Upper lobe of right lung (tissue), 1 donor: ENCODE measurements around the gene CERK. TPM values are rescaled to one million over a fixed set of nuclear protein-coding genes. Genes with fewer than 3 reads are reported as not detected.

ENCODE experiments used
- ATAC-seq: fragments of 200-7000 bp; cut with Tn5 transposase; one replicate; pipeline ENCODE4 v1.9.1; 2020; ENCODE audit warnings: mild to moderate bottlenecking, moderate library complexity
- DNase-seq: peaks from one replicate; pipeline ENCODE4 v3.0.0-alpha.2; 2020
- H3K27ac ChIP-seq: fragments of 200-600 bp; one replicate; pipeline ENCODE4 v1.8.0; 2022
- H3K27me3 ChIP-seq: fragments of 200-600 bp; one replicate; pipeline ENCODE4 v1.8.0; 2022; ENCODE audit warnings: mild to moderate bottlenecking
- H3K36me3 ChIP-seq: fragments of 200-600 bp; one replicate; pipeline ENCODE4 v1.8.0; 2022
- H3K4me1 ChIP-seq: fragments of 200-600 bp; one replicate; pipeline ENCODE4 v1.8.0; 2022
- H3K4me3 ChIP-seq: fragments of 200-600 bp; one replicate; pipeline ENCODE4 v1.8.0; 2022; ENCODE audit warnings: mild to moderate bottlenecking
- H3K9me3 ChIP-seq: fragments of 200-600 bp; one replicate; pipeline ENCODE4 v1.8.0; 2022
- intact Hi-C: fragments of 100-400 bp; cut with DNase I; formaldehyde crosslinking; loops from one replicate; pipeline ENCODE4 v1.11.0; 2022
- total RNA-seq: library from RNA; stranded (reverse); fragmentation: NEBNext Ultra II Directional; extraction: Animal tissue kit (Norgen Biotek cat#: 25700); gene quantifications from one replicate; pipeline ENCODE4 v1.2.1, GENCODE V29; 2021
- TF ChIP-seq, protein P1 (sequence below): fragments of 200-600 bp; IDR thresholded peaks from one replicate; pipeline ENCODE4 v1.8.0; 2022; ENCODE audit warnings: antibody characterized with exemption
- donor health status: DM: no; HTN: yes; CAD: no; lungs with severe emphysema.

The CERK gene
- total RNA-seq, 1 donor from 2014 or later: 28.1 TPM

DNA sequence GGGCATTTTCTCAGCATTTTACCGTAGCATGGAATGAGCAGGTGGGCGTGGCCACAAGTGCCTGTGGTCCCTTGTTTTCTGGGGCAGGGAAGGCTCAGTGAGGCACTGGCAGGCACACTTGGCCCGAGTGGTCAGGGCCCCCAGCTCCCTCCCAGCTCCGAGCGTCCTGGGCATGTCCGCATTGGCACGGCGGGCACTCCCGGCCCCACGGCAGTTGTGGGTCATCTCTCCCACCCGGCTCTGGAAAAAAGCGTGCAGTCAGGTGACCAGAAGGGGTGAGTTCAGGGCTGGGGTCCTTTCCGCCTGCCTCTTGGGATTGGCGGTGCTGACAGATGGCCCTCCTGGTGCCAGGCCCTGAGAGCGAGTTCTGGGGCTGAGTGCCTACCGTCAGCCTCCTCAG lies 62.1 kb downstream of the CERK start:
- Histone ChIP-seq H3K27ac (no peak overlapping the region), H3K9me3 (no peaks in the 10 kb centered on the region), H3K4me3 (no peak overlapping the region), H3K27me3 (no peaks in the 10 kb centered on the region), H3K4me1 (peaks cover 8% of the 10 kb centered on the region), H3K36me3 (peaks cover 39% of the 10 kb centered on the region)
- ATAC-seq (no peak), DNase-seq (no peak)
- TF ChIP-seq, protein P1, sequence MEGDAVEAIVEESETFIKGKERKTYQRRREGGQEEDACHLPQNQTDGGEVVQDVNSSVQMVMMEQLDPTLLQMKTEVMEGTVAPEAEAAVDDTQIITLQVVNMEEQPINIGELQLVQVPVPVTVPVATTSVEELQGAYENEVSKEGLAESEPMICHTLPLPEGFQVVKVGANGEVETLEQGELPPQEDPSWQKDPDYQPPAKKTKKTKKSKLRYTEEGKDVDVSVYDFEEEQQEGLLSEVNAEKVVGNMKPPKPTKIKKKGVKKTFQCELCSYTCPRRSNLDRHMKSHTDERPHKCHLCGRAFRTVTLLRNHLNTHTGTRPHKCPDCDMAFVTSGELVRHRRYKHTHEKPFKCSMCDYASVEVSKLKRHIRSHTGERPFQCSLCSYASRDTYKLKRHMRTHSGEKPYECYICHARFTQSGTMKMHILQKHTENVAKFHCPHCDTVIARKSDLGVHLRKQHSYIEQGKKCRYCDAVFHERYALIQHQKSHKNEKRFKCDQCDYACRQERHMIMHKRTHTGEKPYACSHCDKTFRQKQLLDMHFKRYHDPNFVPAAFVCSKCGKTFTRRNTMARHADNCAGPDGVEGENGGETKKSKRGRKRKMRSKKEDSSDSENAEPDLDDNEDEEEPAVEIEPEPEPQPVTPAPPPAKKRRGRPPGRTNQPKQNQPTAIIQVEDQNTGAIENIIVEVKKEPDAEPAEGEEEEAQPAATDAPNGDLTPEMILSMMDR: no peak
- intact Hi-C loops: no loop called here

DNA sequence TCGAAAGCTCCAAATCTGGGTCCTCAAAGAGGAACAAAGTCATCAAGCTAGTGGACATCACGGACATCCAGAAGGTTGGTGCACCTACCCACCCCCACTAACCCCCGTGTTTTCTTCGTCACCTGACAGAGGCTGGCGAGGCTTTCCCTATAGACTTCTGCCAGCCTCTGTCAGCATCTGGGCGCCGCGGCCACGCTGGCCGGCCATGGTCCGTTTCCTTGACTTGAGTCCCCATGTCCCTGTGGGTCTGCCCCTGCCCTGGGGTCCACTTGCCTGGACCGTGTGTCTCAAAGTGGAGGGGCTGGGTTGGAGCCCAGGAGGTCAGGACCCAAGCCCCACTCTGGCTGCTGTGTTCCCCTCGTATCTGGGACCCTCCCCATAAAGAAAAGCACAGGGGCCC lies 62.6 kb downstream of the CERK start:
- H3K4me3 ChIP-seq: no peak overlapping the region
- H3K27me3 ChIP-seq: no peaks in the 10 kb centered on the region
- H3K9me3 ChIP-seq: no peaks in the 10 kb centered on the region
- no peak for ATAC-seq
- no peak for DNase-seq
- no peak overlapping the region for H3K27ac ChIP-seq
- intact Hi-C loops: no loop called here
- H3K4me1 ChIP-seq: peaks cover 8% of the 10 kb centered on the region
- H3K36me3 ChIP-seq: peaks cover 44% of the 10 kb centered on the region
- TF ChIP-seq, protein P1: no peak

DNA sequence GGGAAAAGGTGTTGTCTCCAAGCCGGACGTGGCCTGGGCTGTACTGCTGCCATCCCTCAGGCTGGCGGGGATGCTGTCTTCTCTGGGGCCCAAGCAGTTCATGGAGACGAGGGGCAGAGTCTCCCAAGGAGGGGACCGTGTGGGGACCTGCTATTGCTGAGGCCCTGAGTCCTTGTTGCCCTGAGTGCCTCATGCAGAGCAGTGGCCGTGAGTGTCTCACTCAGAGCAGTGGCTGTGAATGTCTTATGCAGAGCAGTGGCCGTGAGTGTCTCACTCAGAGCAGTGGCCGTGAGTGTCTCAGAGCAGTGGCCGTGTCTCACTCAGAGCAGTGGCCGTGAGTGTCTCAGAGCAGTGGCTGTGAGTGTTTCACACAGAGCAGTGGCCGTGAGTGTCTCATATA lies 63.1 kb downstream of the CERK start:
- no peak for DNase-seq
- intact Hi-C loops: no loop called here
- H3K4me3 ChIP-seq: no peak overlapping the region
- ATAC-seq: no peak
- H3K27me3 ChIP-seq: no peaks in the 10 kb centered on the region
- H3K4me1 ChIP-seq: peaks cover 8% of the 10 kb centered on the region
- no peak overlapping the region for H3K27ac ChIP-seq
- TF ChIP-seq, protein P1: no peak
- H3K36me3 ChIP-seq: peaks cover 49% of the 10 kb centered on the region
- no peaks in the 10 kb centered on the region for H3K9me3 ChIP-seq

DNA sequence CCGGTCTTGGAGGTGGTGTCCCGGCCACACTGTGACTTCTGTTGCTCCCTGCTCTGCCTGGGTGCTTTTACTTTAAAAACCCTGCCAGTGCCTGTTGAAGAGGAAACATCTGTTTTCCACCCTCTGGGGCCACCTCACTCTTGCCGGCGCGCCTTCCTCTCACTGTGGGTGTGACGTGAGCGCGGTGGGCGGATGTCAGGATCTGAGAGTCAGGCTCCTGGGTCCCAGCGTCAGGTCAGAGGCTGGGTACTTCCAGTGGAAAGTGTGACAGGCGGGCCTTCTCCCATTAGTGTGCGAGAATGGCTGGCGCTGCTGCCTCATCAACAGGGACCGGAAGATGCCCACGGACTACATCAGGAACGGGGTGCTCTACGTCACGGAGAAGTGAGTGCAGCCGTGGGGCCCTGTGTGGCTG lies 63.7 kb downstream of the CERK start:
- ATAC-seq: peak; percentile 2
- Histone ChIP-seq H3K36me3 (peaks cover 52% of the 10 kb centered on the region), H3K4me3 (no peak overlapping the region), H3K4me1 (peaks cover 8% of the 10 kb centered on the region), H3K27ac (no peak overlapping the region), H3K9me3 (no peaks in the 10 kb centered on the region), H3K27me3 (no peaks in the 10 kb centered on the region)
- no peak for DNase-seq
- TF ChIP-seq, protein P1: no peak
- intact Hi-C loops: no loop called here

DNA sequence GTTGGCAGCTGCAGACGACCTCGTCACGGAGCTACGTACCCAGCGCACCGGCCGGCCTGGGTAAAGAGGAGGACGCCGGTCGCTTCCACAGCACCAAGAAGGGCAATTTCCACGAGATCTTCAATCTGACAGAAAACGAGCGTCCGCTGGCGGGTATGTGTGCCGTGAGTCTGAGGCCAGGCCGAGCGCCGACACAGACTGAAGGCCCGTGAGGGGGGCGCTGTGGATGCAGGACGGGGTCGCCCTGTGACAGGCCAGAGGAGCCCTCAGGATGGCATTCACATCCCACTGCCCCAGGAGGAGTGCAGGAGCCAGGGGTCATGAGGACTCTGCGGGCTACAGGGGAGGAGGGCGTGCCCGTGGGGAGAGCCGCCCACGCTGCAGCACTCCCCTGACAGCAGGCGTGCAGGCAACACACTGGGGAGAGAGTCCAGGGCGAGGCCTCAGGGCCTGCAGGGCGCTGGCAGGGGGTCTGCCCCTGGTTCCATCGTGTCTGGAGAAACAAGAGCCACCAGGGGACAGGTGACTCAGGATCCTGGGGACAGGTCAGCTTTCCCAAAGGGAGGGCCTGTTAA lies 64.3 kb downstream of the CERK start:
- Histone ChIP-seq H3K27me3 (no peaks in the 10 kb centered on the region), H3K27ac (no peak overlapping the region), H3K9me3 (no peaks in the 10 kb centered on the region), H3K4me1 (peaks cover 8% of the 10 kb centered on the region), H3K36me3 (peaks cover 58% of the 10 kb centered on the region), H3K4me3 (no peak overlapping the region)
- TF ChIP-seq, protein P1: no peak
- no peak for DNase-seq
- intact Hi-C loops: no loop called here
- peak; percentile 3 for ATAC-seq

DNA sequence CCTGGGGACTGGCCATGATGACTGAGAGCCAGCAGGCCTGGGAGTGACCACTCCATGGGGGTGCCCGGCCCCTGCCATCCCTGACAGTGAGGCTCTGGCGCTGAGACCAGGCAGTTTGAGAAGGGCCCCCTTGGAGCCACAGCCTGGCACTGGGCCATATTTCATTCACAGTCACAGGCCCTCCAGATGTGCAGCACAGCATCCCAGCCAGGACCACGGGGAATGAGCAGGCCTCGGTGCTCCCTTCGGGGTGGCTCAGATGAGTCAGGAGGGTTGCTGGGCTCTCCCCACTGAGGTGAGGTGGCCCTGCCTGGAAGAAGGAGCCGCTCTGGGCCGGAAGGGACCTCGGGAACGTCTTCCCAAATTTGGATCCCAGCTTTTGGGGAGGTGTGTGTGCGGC lies 64.8 kb downstream of the CERK start:
- Histone ChIP-seq H3K4me1 (peaks cover 8% of the 10 kb centered on the region), H3K27ac (no peak overlapping the region), H3K9me3 (no peaks in the 10 kb centered on the region), H3K27me3 (no peaks in the 10 kb centered on the region), H3K4me3 (no peak overlapping the region), H3K36me3 (peaks cover 63% of the 10 kb centered on the region)
- DNase-seq (no peak), ATAC-seq (no peak)
- TF ChIP-seq, protein P1: no peak
- intact Hi-C loops: no loop called here
